Spleen (tissue), 11 donors: Measurements from ENCODE around the gene DPM1. TPM values are rescaled to one million over a fixed set of nuclear protein-coding genes. Genes with fewer than 3 reads are reported as not detected.

Experiments used
- DNase-seq: peaks from one replicate; pipeline ENCODE4 v3.0.0-alpha.2; 2020
- H3K27ac ChIP-seq, 8 donors: fragments of 200-600 bp; sonication (generic) in 7 of 8; 1 replicate in 4 of 8; 2 replicates in 4 of 8; pipeline versions ENCODE4 v1.5.0 to v1.8.0; 2016 to 2021; ENCODE audit warnings: inconsistent platforms in 4 of 8, mild to moderate bottlenecking in 4 of 8, moderate library complexity in 1 of 8
- H3K27me3 ChIP-seq, 7 donors: fragments of 200-600 bp; sonication (generic) in 6 of 7; replicated peaks in 1 of 7; 1 replicate in 4 of 7; 2 replicates in 3 of 7; pipeline versions ENCODE4 v1.5.0 to v1.8.0; 2016 to 2021; ENCODE audit warnings: inconsistent platforms in 3 of 7, mild to moderate bottlenecking in 1 of 7
- H3K36me3 ChIP-seq, 6 donors: fragments of 200-600 bp; sonication (generic) in 5 of 6; 1 replicate in 4 of 6; 2 replicates in 2 of 6; pipeline versions ENCODE4 v1.5.0 to v1.8.0; 2016 to 2021; ENCODE audit warnings: inconsistent platforms in 2 of 6
- H3K4me1 ChIP-seq, 6 donors: fragments of 200-600 bp; sonication (generic) in 5 of 6; 1 replicate in 3 of 6; 2 replicates in 3 of 6; pipeline versions ENCODE4 v1.5.0 to v1.8.0; 2016 to 2021; ENCODE audit warnings: inconsistent platforms in 3 of 6
- H3K4me3 ChIP-seq, 8 donors: fragments of 200-600 bp; sonication (generic) in 7 of 8; 1 replicate in 4 of 8; 2 replicates in 4 of 8; pipeline versions ENCODE4 v1.5.0 to v1.8.0; 2016 to 2021; ENCODE audit warnings: inconsistent platforms in 4 of 8, mild to moderate bottlenecking in 4 of 8, moderate library complexity in 2 of 8
- H3K9me3 ChIP-seq, 8 donors: fragments of 200-600 bp; sonication (generic) in 7 of 8; 1 replicate in 4 of 8; 2 replicates in 4 of 8; pipeline versions ENCODE4 v1.5.0 to v1.8.0; 2016 to 2021; ENCODE audit warnings: inconsistent platforms in 4 of 8
- POLR2A ChIP-seq, 3 donors: fragments of 450-650 bp; IDR thresholded peaks; one replicate each; pipeline ENCODE4 v1.5.1; 2017; ENCODE audit warnings: antibody characterized with exemption in 3 of 3, mild to moderate bottlenecking in 1 of 3
- POLR2AphosphoS5 ChIP-seq, 3 donors: sonication (generic); formaldehyde crosslinking; IDR thresholded peaks; one replicate each; pipeline ENCODE4 v1.5.1; 2017; ENCODE audit warnings: antibody characterized with exemption in 3 of 3
- WGBS, 5 donors: extraction: QIAGEN DNeasy Blood & Tissue Kit in 3 of 5; methylation state at CpG; one replicate each; pipeline versions ENCODE4 v1.1.5 to v1.1.7; 2013 to 2018; 5-methylcytosine and 5-hydroxymethylcytosine counted together
- intact Hi-C: fragments of 100-400 bp; cut with DNase I; formaldehyde crosslinking; loops from one replicate; pipeline ENCODE4 v1.15.0; 2023; ENCODE audit warnings: low total_unique reads
- polyA plus RNA-seq, 3 donors: library from polyadenylated mRNA; stranded (reverse); fragments of 200-250 nt; gene quantifications; one replicate each; pipeline ENCODE4 v1.2.1, GENCODE V29; 2013
- total RNA-seq, 7 donors: library from RNA; depleted of rRNA in 3 of 7; stranded (reverse); fragments of >200 nt in 3 of 7; fragmentation: NEBNext Ultra II Directional in 4 of 7; extraction: Animal tissue kit (Norgen Biotek cat#: 25700) in 4 of 7; gene quantifications; one replicate each; pipeline versions ENCODE4 v1.1.0 to v1.2.1, GENCODE V29; 2016 to 2021
- TF ChIP-seq, protein P1 (sequence below), 11 experiments: fragments of 200-600 bp in 7 of 11; fragments of 450-650 bp in 4 of 11; sonication (generic) in 4 of 11; IDR thresholded peaks in 8 of 11; conservative IDR thresholded peaks in 3 of 11; 1 replicate in 7 of 11; 2 replicates in 4 of 11; pipeline versions ENCODE4 v1.4.0 to v1.8.0; 2016 to 2021; ENCODE audit warnings: antibody characterized with exemption in 11 of 11, inconsistent platforms in 4 of 11, mild to moderate bottlenecking in 1 of 11
- donor health status: healthy with polysubstance abuse.
- donor health status: DM: no; HTN: no; CAD: no; lungs with moderate emphysema.
- donor health status: DM: no; HTN: no; CAD: no.
- donor health status: Bipolar disorder and iron deficiency.
- donor health status: healthy.
- donor health status: DM: no; HTN: no; CAD: no.
- donor health status: DM: yes; HTN: yes; CAD: no.

The DPM1 gene
- total and polyA plus RNA-seq, 10 donors = 28.1 to 65.0 (median 43.8) TPM

DNA sequence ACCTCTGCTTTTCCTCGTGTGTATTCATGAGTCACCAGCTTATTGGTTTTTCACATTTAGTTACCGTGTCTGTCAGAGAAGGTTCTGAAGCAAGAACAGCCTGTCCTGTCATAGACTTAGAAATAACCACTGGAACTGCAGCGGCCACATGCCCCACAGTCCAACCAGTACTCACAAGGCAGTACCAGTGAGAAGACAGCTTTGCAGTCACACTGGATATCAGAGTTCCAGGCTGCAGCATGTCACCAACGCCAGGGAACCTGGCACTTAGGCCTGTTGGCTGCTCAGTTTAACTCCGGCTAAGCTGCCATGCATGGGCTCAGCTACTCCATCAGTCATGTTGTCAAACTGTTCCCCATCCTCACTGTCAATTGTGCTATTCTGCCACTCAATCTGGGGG is 67.2 kb downstream of the DPM1 start:
- Histone ChIP-seq H3K27ac (no peak overlapping the region), H3K9me3 (no peaks in the 10 kb centered on the region), H3K36me3 (peaks cover 0 to 100% (median 57%) of the 10 kb centered on the region in 6 donors), H3K4me3 (no peak overlapping the region), H3K27me3 (no peaks in the 10 kb centered on the region), H3K4me1 (no peaks in the 10 kb centered on the region)
- intact Hi-C loops = no loop called here
- WGBS, 5 donors = 82 to 94% (median 85%) methylated on average over 5 of the region's 5 CpGs
- TF ChIP-seq POLR2AphosphoS5 (IDR thresholded peaks at IDR 0.05) (no peak), POLR2A (IDR thresholded peaks at IDR 0.05) (no peak)
- TF ChIP-seq, protein P1, sequence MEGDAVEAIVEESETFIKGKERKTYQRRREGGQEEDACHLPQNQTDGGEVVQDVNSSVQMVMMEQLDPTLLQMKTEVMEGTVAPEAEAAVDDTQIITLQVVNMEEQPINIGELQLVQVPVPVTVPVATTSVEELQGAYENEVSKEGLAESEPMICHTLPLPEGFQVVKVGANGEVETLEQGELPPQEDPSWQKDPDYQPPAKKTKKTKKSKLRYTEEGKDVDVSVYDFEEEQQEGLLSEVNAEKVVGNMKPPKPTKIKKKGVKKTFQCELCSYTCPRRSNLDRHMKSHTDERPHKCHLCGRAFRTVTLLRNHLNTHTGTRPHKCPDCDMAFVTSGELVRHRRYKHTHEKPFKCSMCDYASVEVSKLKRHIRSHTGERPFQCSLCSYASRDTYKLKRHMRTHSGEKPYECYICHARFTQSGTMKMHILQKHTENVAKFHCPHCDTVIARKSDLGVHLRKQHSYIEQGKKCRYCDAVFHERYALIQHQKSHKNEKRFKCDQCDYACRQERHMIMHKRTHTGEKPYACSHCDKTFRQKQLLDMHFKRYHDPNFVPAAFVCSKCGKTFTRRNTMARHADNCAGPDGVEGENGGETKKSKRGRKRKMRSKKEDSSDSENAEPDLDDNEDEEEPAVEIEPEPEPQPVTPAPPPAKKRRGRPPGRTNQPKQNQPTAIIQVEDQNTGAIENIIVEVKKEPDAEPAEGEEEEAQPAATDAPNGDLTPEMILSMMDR (IDR thresholded peaks at IDR 0.05 in 8 of 11, conservative IDR thresholded peaks at IDR 0.05 in 3 of 11) = no peak
- peak; percentile 31 for DNase-seq

DNA sequence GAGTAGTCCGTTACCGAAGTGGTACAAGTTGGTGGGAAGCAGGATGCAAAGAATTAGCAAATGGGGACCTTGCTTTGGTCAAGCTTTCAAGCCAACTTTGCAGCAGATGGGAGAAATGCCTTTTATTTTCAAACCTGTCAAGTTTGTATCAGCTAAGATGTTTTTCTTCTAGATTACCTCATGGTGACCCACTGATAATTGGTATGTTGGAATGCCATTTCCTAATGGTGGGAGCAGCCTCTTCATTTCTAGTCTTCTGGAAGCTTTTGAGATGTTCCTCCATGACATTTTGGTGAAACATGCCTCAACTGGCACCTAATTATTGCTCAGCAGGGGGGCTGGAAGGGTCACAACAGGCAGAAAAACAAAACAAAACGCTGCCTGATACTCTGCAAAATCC is 70.8 kb downstream of the DPM1 start:
- Histone ChIP-seq H3K4me1 (no peaks in the 10 kb centered on the region), H3K27me3 (no peaks in the 10 kb centered on the region), H3K9me3 (no peaks in the 10 kb centered on the region), H3K4me3 (no peak overlapping the region), H3K27ac (no peak overlapping the region), H3K36me3 (peaks cover 0 to 81% (median 32%) of the 10 kb centered on the region in 6 donors)
- intact Hi-C loops = no loop called here
- WGBS, 5 donors = 95 to 98% (median 98%) methylated on average over 3 of the region's 3 CpGs
- TF ChIP-seq, protein P1 (IDR thresholded peaks at IDR 0.05 in 8 of 11, conservative IDR thresholded peaks at IDR 0.05 in 3 of 11) = no peak
- no peak for TF ChIP-seq POLR2AphosphoS5 (IDR thresholded peaks at IDR 0.05)
- no peak for TF ChIP-seq POLR2A (IDR thresholded peaks at IDR 0.05)
- DNase-seq = no peak

GRCh38 chr20:50886184-50886790 is 72.0 kb downstream of the DPM1 start:
- WGBS, 5 donors = 84 to 92% (median 88%) methylated on average over 12 of the region's 12 CpGs
- Histone ChIP-seq H3K4me3 (no peak overlapping the region), H3K36me3 (peaks cover 0 to 71% (median 19%) of the 10 kb centered on the region in 6 donors), H3K4me1 (no peaks in the 10 kb centered on the region), H3K27me3 (no peaks in the 10 kb centered on the region), H3K27ac (no peak overlapping the region), H3K9me3 (no peaks in the 10 kb centered on the region)
- TF ChIP-seq POLR2AphosphoS5 (IDR thresholded peaks at IDR 0.05) (no peak), POLR2A (IDR thresholded peaks at IDR 0.05) (no peak)
- TF ChIP-seq, protein P1 (IDR thresholded peaks at IDR 0.05 in 8 of 11, conservative IDR thresholded peaks at IDR 0.05 in 3 of 11) = no peak
- DNase-seq = peak; percentile 41
- intact Hi-C loops = no loop called here

DNA sequence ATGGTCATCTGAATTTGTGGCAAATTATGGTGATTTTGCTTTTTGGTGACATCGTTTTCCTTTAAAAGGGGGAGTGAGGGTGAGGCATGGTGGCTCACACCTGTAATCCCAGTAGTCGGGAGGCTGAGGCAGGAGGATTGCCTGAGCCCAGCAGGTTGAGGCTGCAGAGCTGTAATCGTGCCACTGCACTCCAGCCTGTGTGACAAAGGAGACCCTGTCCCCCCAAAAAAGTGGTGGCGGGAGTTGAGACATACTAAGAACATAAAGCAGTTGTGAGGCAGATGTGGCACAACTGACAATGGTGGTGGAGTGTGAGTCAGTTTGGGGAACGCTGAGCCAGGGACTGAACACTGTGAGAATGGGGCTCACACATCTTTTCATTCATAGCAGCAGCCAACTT is 72.6 kb downstream of the DPM1 start:
- Histone ChIP-seq H3K4me1 (no peaks in the 10 kb centered on the region), H3K36me3 (peaks cover 0 to 66% (median 15%) of the 10 kb centered on the region in 6 donors), H3K9me3 (no peaks in the 10 kb centered on the region), H3K27ac (no peak overlapping the region), H3K4me3 (no peak overlapping the region), H3K27me3 (no peaks in the 10 kb centered on the region)
- WGBS, 5 donors = 90 to 97% (median 93%) methylated on average over 5 of the region's 5 CpGs
- TF ChIP-seq POLR2AphosphoS5 (IDR thresholded peaks at IDR 0.05) (peak in 1 of 3 donors; percentile 27), POLR2A (IDR thresholded peaks at IDR 0.05) (no peak)
- DNase-seq = peak; percentile 43
- intact Hi-C loops = no loop called here
